HepG2 (cell line): ENCODE data around the gene PTGIS. TPM values are rescaled to one million over a fixed set of nuclear protein-coding genes. Genes with fewer than 3 reads are reported as not detected.
A peak's percentile ranks its signal among the peaks of the same experiment; 100 is the strongest.

Experiments
- ATAC-seq: fragments of 200-7000 bp; cut with Tn5 transposase; 3 replicates; pipeline ENCODE4 v1.9.1; 2020; ENCODE audit warnings: mild to moderate bottlenecking, moderate library complexity
- BruUV-seq: library from RNA; stranded (reverse); fragments of 400-500 nt; replicated peaks from 2 replicates; lab custom pipeline; 2021; lab: Mats Ljungman, UMichigan
- CTCF ChIA-PET: fragments of 300-600 bp; formaldehyde crosslinking; extraction: SDS; loops from one replicate; lab custom pipeline; 2021; ENCODE audit warnings: low total read pairs, inconsistent platforms, low intra/inter-chr PET ratio; lab: Yijun Ruan, JAX
- POLR2A ChIA-PET: fragments of 350-600 bp; sonication (Branson Sonifier 250); formaldehyde crosslinking; loops from one replicate; lab custom pipeline; 2020; ENCODE audit warnings: antibody characterized with exemption, inconsistent platforms; lab: Yijun Ruan, JAX
- DNase-seq: peaks from one replicate; pipeline ENCODE4 v3.0.0-alpha.2; 2015; ENCODE audit warnings: low spot score
- FAIRE-seq: peaks from 3 replicates; lab custom pipeline; 2011; peaks lifted over from hg19 to GRCh38; lab: Jason Lieb, UNC
- H2AFZ ChIP-seq: one replicate; pipeline ENCODE4 v1.6.1; 2011; ENCODE audit warnings: low read length, inconsistent platforms
- H3K27ac ChIP-seq: fragments of 300-600 bp; 3 replicates; pipeline ENCODE4 v1.8.0; 2011; ENCODE audit warnings: mixed run types, mild to moderate bottlenecking, mixed read lengths, low read length, inconsistent platforms; ENCODE audit not compliant: insufficient read depth; ENCODE audit errors: extremely low read length
- H3K27me3 ChIP-seq, 2 experiments: fragments of 200-600 bp in 1 of 2; 2 replicates in 1 of 2; 3 replicates in 1 of 2; pipeline versions ENCODE4 v1.6.0 to v1.8.0; 2011; ENCODE audit warnings: low read length in 2 of 2, mild to moderate bottlenecking in 2 of 2, moderate library complexity in 2 of 2, inconsistent platforms in 1 of 2; ENCODE audit not compliant: insufficient read depth in 2 of 2, control insufficient read depth in 1 of 2
- H3K36me3 ChIP-seq, 2 experiments: fragments of 200-600 bp in 1 of 2; replicated peaks in 1 of 2; 2 replicates in 1 of 2; 3 replicates in 1 of 2; pipeline versions ENCODE4 v1.5.1 to v1.8.0; 2011; ENCODE audit warnings: low read length in 2 of 2, inconsistent platforms in 1 of 2; ENCODE audit not compliant: insufficient read depth in 2 of 2, control insufficient read depth in 1 of 2
- H3K4me1 ChIP-seq: 2 replicates; pipeline ENCODE4 v1.5.1; 2012; ENCODE audit warnings: low read length, inconsistent platforms; ENCODE audit not compliant: insufficient read depth
- H3K4me2 ChIP-seq: 2 replicates; pipeline ENCODE4 v1.6.0; 2011; ENCODE audit warnings: low read depth, low read length, inconsistent platforms
- H3K4me3 ChIP-seq, 3 experiments: fragments of 200-600 bp in 1 of 3; sonication (generic), shearing (Covaris generic) in 1 of 3; replicated peaks in 1 of 3; 2 replicates each; pipeline ENCODE4 v1.5.1; 2011 to 2016; ENCODE audit warnings: low read length in 3 of 3, inconsistent platforms in 2 of 3, low read depth in 2 of 3, mild to moderate bottlenecking in 2 of 3, control low read depth in 1 of 3, mixed read lengths in 1 of 3; ENCODE audit not compliant: insufficient read depth in 1 of 3
- H3K79me2 ChIP-seq: one replicate; pipeline ENCODE4 v1.6.1; 2011; ENCODE audit warnings: low read length, inconsistent platforms; ENCODE audit not compliant: insufficient read depth
- H3K9ac ChIP-seq: 2 replicates; pipeline ENCODE4 v1.6.0; 2011; ENCODE audit warnings: mild to moderate bottlenecking, low read depth, low read length, inconsistent platforms; ENCODE audit not compliant: insufficient read depth
- H3K9me3 ChIP-seq: 2 replicates; pipeline ENCODE4 v1.5.1; 2012; ENCODE audit warnings: mild to moderate bottlenecking, low read length
- H4K20me1 ChIP-seq: 2 replicates; pipeline ENCODE4 v1.6.0; 2011; ENCODE audit warnings: inconsistent platforms, mild to moderate bottlenecking, low read length, moderate library complexity; ENCODE audit not compliant: insufficient read depth
- ARID5B ChIP-seq: IDR thresholded peaks from 2 replicates; pipeline ENCODE4 v1.4.0; 2020; ENCODE audit warnings: mild to moderate bottlenecking, missing genetic modification reagents
- ATAD3A ChIP-seq: sonication (generic); formaldehyde crosslinking; IDR thresholded peaks from 2 replicates; pipeline ENCODE4 v1.4.0; 2020; ENCODE audit warnings: missing genetic modification reagents
- GZF1 ChIP-seq: sonication (generic); formaldehyde crosslinking; IDR thresholded peaks from 2 replicates; pipeline ENCODE4 v1.5.1; 2020; ENCODE audit warnings: mild to moderate bottlenecking, missing genetic modification reagents
- SP140L ChIP-seq: sonication (generic); formaldehyde crosslinking; IDR thresholded peaks from 2 replicates; pipeline ENCODE4 v1.4.0; 2020; ENCODE audit warnings: missing genetic modification reagents, borderline replicate concordance
- SRSF9 ChIP-seq: fragments of 200-400 bp; formaldehyde crosslinking; IDR thresholded peaks from 2 replicates; pipeline ENCODE4 v1.6.1; 2018; ENCODE audit warnings: borderline replicate concordance, mild to moderate bottlenecking, low read depth, low read length; ENCODE audit not compliant: insufficient read depth, poor library complexity, severe bottlenecking
- TEAD3 ChIP-seq: optimal IDR thresholded peaks from 2 replicates; pipeline ENCODE3; 2016; ENCODE audit warnings: borderline replicate concordance
- ZFY ChIP-seq: sonication (generic); formaldehyde crosslinking; IDR thresholded peaks from 2 replicates; pipeline ENCODE4 v1.4.0; 2020; ENCODE audit warnings: missing genetic modification reagents
- WGBS: methylation state at CpG from one replicate; pipeline ENCODE4 v1.1.6; 2017; ENCODE audit warnings: low lambda C conversion rate; 5-methylcytosine and 5-hydroxymethylcytosine counted together
- in situ Hi-C: cut with HindIII; loops from 2 replicates; pipeline ENCODE4 v1.10.0; 2017; ENCODE audit warnings: low pct_unique_long_range_greater_than_20kb; ENCODE audit not compliant: extremely low pct_ligation_motif_present
- intact Hi-C: fragments of 100-400 bp; cut with micrococcal nuclease; formaldehyde crosslinking; loops from one replicate; pipeline ENCODE4 v1.10.0; 2022; ENCODE audit not compliant: unreplicated experiment
- polyA plus RNA-seq, 8 experiments: library from polyadenylated mRNA; depleted of rRNA in 3 of 8; stranded (reverse) in 7 of 8; unstranded in 1 of 8; fragments of >200 nt; fragmentation: Illumina TruSeq in 4 of 8; extraction: Trizol in 4 of 8; gene quantifications; 2 replicates each; pipeline versions ENCODE4 v1.2.1 to v1.2.3, GENCODE V29; 2011 to 2016; ENCODE audit warnings: low read depth in 4 of 8, missing spikeins in 1 of 8, mixed read lengths in 1 of 8; ENCODE audit not compliant: insufficient read depth in 1 of 8
- total RNA-seq, 5 experiments: library from RNA; depleted of rRNA; stranded (reverse); fragments of >200 nt; fragmentation: Illumina TruSeq; extraction: Trizol; gene quantifications; 2 replicates each; pipeline ENCODE4 v1.2.3, GENCODE V29; 2016; ENCODE audit warnings: low read depth in 1 of 5

Gene PTGIS
- total and polyA plus RNA-seq, 2 of the 13 experiments (the other 11 are each of a cell fraction or from before 2014, with no cell fraction given) = not detected

- Histone ChIP-seq H4K20me1 (no peaks in the 10 kb centered on the region), H3K27me3 (peaks cover 0 to 40% of the 10 kb centered on the region in 2 experiments; a peak in 4 of 5 replicates), H3K79me2 (no peaks in the 10 kb centered on the region), H3K36me3 (no peaks in the 10 kb centered on the region), H3K9ac (no peak overlapping the region), H3K4me1 (peaks cover 16% of the 10 kb centered on the region), H3K4me3 (no peak overlapping the region), H2AFZ (no peak overlapping the region), H3K9me3 (no peaks in the 10 kb centered on the region), H3K4me2 (peak overlapping the region; percentile 26; the same call in 1 of the 2 replicates), H3K27ac (no peak overlapping the region)
- ChIA-PET CTCF (no interaction called here), POLR2A (interaction anchor here (1.0 kb wide), 1 partner anchor 8 kb away, joined by 10 read pairs; no protein-coding TSS in a partner anchor)
- ATAC-seq (peak; percentile 34), FAIRE-seq (no peak), DNase-seq (no peak)
- no TSS peak for BruUV-seq
- 11% methylated on average over 5 of the region's 5 CpGs for WGBS
- TF ChIP-seq ATAD3A (CRISPR knock-in tag) = 0 out of 2 replicates have a peak, but pooled peaks have one; percentile 61
- TF ChIP-seq SRSF9 = no peak
- peak; percentile 13; the same call in 1 of the 2 replicates for TF ChIP-seq ZFY (CRISPR knock-in tag)
- no peak for TF ChIP-seq GZF1 (CRISPR knock-in tag)
- no peak for TF ChIP-seq ARID5B (CRISPR knock-in tag)
- TF ChIP-seq TEAD3 (CRISPR knock-in tag) = peak; percentile 68
- TF ChIP-seq SP140L = no peak
- intact Hi-C loops = no loop called here
- in situ Hi-C loops = no loop called here
These were observed 7.7 kb upstream of the PTGIS start for GRCh38 chr20:49575551-49576060.
